Measurements from ENCODE around the gene QARS1.

Gene QARS1

GRCh38 chr3:49120438-49121131 lies 16.0 kb upstream of the QARS1 start, which contains the start of gene USP19:
TSS of gene USP19 (minus strand) at chr3:49120823. CDS start at chr3:49119145, 1,678 bp downstream.
- peak; percentile 92 for DNase-seq (ENCODE audit: low read depth)

- DNase-seq (ENCODE audit: low read depth): no peak
Observed at GRCh38 chr3:49120096-49120437, 15.5 kb upstream of the QARS1 start.

- no peak for DNase-seq (ENCODE audit: low read depth)
Observed at GRCh38 chr3:49119439-49119838, 14.9 kb upstream of the QARS1 start.

GRCh38 chr3:49119036-49119435 lies 14.5 kb upstream of the QARS1 start:
- DNase-seq (ENCODE audit: low read depth): no peak

- no peak for DNase-seq (ENCODE audit: low read depth)
Observed at GRCh38 chr3:49112262-49112661, 7.7 kb upstream of the QARS1 start.

GRCh38 chr3:49111347-49111746 lies 6.8 kb upstream of the QARS1 start:
- DNase-seq (ENCODE audit: low read depth): no peak

GRCh38 chr3:49110780-49111179 lies 6.2 kb upstream of the QARS1 start:
- DNase-seq (ENCODE audit: low read depth): no peak

- no peak for DNase-seq (ENCODE audit: low read depth)
Observed at GRCh38 chr3:49108346-49108745, 3.8 kb upstream of the QARS1 start.

GRCh38 chr3:49104052-49104426 lies 518 bp downstream of the QARS1 start:
- no peak for DNase-seq (ENCODE audit: low read depth)

GRCh38 chr3:49100046-49100615 lies 4.4 kb downstream of the QARS1 start:
- DNase-seq (ENCODE audit: low read depth): no peak

- no peak for DNase-seq (ENCODE audit: low read depth)
Observed at GRCh38 chr3:49098910-49099630, 5.5 kb downstream of the QARS1 start.

GRCh38 chr3:49098429-49098828 lies 6.1 kb downstream of the QARS1 start:
- DNase-seq (ENCODE audit: low read depth): no peak

GRCh38 chr3:49093853-49094767 lies 10.4 kb downstream of the QARS1 start, which contains the start of gene QRICH1:
TSS of gene QRICH1 (minus strand) at chr3:49094071. CDS start at chr3:49077017, 17,054 bp downstream.
- peak; percentile 99 for DNase-seq (ENCODE audit: low read depth)

GRCh38 chr3:49092938-49093852 lies 11.4 kb downstream of the QARS1 start:
- peak; percentile 83 for DNase-seq (ENCODE audit: low read depth)

GRCh38 chr3:49081429-49081828 lies 23.1 kb downstream of the QARS1 start:
- no peak for DNase-seq (ENCODE audit: low read depth)

GRCh38 chr3:49079270-49079669 lies 25.3 kb downstream of the QARS1 start:
- DNase-seq (ENCODE audit: low read depth): no peak

GRCh38 chr3:49076646-49077045 lies 27.9 kb downstream of the QARS1 start:
- no peak for DNase-seq (ENCODE audit: low read depth)

- no peak for DNase-seq (ENCODE audit: low read depth)
Observed at GRCh38 chr3:49076116-49076515, 28.4 kb downstream of the QARS1 start.

- DNase-seq (ENCODE audit: low read depth): peak; percentile 6
Observed at GRCh38 chr3:49058011-49058410, 46.5 kb downstream of the QARS1 start.

- DNase-seq (ENCODE audit: low read depth): no peak
Observed at GRCh38 chr3:49057268-49057667, 47.3 kb downstream of the QARS1 start.

- no peak for DNase-seq (ENCODE audit: low read depth)
Observed at GRCh38 chr3:49054344-49054862, 50.2 kb downstream of the QARS1 start.
